ENCODE measurements around the gene NAP1L4.

The NAP1L4 gene, protein sequence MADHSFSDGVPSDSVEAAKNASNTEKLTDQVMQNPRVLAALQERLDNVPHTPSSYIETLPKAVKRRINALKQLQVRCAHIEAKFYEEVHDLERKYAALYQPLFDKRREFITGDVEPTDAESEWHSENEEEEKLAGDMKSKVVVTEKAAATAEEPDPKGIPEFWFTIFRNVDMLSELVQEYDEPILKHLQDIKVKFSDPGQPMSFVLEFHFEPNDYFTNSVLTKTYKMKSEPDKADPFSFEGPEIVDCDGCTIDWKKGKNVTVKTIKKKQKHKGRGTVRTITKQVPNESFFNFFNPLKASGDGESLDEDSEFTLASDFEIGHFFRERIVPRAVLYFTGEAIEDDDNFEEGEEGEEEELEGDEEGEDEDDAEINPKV

DNA sequence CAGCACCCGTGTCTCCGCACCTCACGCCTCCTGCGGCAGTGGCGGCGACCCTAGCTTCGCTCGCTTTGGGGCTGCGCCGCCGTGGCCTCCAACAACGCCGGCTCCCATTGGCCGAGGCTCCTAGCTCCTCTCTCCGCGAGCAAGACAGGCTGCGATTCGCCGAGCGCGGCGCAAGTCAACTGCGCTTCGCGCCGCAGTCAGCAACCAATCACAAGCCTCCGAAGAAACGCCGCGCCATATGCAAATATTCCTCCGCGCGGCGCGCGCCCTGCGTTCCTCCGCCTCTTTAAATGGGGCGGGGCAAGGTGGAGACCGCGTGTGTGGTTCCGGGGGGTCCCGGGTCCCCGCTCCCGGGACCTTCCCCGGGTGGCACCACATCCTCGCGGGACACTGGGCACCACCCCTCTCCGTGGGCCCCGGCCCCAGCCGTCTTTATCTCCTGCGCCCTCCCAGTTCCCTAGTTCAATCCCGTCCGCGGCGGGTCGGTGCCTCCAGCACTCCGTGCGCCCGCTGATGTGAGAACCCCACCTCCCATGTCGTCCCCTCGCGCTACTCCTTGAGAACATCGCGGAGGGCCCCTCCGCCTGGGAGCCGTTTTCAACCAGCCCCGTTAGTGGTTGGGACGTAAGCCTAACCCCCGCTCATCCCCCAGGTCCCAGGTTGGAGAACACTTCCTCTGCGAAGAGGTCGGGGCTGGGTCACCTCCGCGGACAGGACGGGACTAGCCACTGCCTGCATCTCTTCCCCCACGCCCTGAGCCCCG, at the start of gene NAP1L4:
TSS of gene NAP1L4 (minus strand) at position 96 of the 763 bp plus-strand sequence. CDS start 13,109 bp downstream, outside the sequence.
- Mint-ChIP-seq H3K9me3 (no peaks in the 10 kb centered on the region), H3K27ac (peak within 1 kb of the TSS; percentile 98), H3K4me1 (peaks cover 31% of the 10 kb centered on the region), H3K27me3 (peaks cover 4% of the 10 kb centered on the region), H3K36me3 (peaks cover 36% of the 10 kb centered on the region), H3K4me3 (peak within 1 kb of the TSS; percentile 96)
- CTCF ChIA-PET = interaction anchor here (1.0 to 2.6 kb wide), 3 partner anchors 17 to 29 kb away, joined by 3 to 13 read pairs (median 10); no protein-coding TSS in a partner anchor
- peak; percentile 98 for DNase-seq

DNA sequence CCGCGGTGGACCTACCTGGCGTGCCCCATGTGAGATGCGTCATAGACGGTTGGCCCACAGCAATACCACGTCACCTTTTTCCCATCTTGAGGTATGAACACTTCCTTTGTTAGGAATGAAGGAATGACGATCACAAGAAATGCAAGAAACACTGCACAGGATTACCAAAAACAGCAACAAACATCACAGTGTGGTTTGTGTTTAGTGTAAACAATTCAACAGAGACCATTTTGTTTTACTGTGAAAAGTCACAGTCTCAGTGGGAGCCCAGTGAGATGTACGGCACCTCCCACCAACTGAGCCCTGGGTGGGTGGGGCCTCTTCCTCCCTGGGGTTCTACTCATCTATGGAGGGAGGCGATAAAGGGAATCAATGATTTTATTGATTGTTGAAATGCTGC, 48.8 kb upstream of the NAP1L4 start:
- no peak overlapping the region for H3K27ac Mint-ChIP-seq
- CTCF ChIA-PET = no interaction called here

DNA sequence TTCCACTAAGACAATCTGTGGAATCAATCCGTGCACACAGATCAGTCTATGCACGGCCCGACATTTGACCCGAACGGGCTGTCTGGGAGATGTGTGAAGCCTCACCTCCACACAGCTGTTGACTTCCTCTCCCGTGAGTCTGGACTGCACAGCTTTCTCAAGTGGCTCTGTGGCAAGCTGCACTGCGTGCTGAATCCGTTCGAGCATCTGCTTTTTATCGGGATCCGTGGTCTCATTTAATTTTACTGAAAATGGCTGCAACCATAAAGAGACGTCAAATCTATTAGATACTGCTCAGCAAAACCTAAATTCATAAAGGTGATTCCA, 45.8 kb upstream of the NAP1L4 start:
- CTCF ChIA-PET = interaction anchor here (1.0 to 5.5 kb wide), 16 partner anchors 8 to 108 kb away, joined by 3 to 59 read pairs (median 4); no protein-coding TSS in a partner anchor
- Mint-ChIP-seq H3K27ac (peak overlapping the region; percentile 42), H3K4me1 (peaks cover 31% of the 10 kb centered on the region), H3K36me3 (peaks cover 63% of the 10 kb centered on the region), H3K9me3 (no peaks in the 10 kb centered on the region), H3K4me3 (no peak overlapping the region), H3K27me3 (no peaks in the 10 kb centered on the region)
- DNase-seq = no peak

More for the DNA sequence above, 48.8 kb upstream of the NAP1L4 start:
- Mint-ChIP-seq H3K4me1 (peaks cover 29% of the 10 kb centered on the region), H3K4me3 (no peak overlapping the region), H3K27me3 (no peaks in the 10 kb centered on the region), H3K9me3 (no peaks in the 10 kb centered on the region), H3K36me3 (peaks cover 59% of the 10 kb centered on the region)
- DNase-seq = no peak

DNA sequence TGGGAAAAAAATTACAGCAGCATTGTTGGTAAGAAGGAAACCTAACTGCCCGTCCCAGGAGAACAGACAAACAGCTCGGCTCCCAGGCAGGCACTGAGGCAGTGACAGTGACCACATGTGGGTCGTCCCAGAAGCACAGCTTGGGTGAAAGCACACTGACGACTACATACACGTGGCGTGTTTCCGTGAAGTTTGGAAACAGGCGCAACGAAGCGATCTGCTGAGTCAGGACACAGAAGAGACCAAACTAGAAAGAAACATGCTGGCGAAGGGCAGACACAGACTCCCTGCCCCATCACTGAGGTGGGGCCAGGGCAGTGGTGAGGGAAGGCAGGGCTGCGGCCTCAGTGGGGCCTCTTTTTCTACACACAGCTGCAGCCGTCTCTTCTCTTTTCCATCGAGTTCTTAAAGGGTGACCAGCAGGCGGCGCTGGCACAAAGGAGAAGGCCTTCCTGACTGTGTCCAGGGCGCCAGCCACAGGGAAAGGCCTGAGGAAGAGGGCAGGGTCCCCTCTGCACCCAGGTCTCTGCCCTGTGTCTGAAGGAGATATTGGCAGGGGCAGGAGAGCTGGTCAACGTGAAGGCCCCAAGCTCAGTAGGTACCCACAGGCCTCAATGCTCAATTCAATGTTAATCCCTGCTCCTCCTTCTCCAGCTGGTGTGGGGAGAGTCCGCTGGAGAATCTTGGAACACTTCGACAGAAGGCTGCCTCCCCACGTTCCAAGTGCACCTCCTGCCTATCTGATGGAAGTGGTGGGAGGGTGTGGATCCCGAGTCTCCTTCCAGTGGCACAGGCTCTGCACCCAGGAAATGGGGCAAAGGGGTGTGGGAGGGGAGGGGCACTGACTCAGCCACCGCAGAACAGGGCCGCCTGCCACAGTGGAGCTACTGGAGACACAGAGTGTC, 45.2 kb upstream of the NAP1L4 start:
- Mint-ChIP-seq H3K27me3 (no peaks in the 10 kb centered on the region), H3K4me1 (peaks cover 35% of the 10 kb centered on the region), H3K36me3 (peaks cover 65% of the 10 kb centered on the region), H3K9me3 (no peaks in the 10 kb centered on the region), H3K27ac (peak overlapping the region; percentile 63), H3K4me3 (no peak overlapping the region)
- CTCF ChIA-PET = interaction anchor here (0.7 to 5.5 kb wide), 16 partner anchors 8 to 1518 kb away, joined by 3 to 59 read pairs (median 5); no protein-coding TSS in a partner anchor
- peak; percentile 67 for DNase-seq

DNA sequence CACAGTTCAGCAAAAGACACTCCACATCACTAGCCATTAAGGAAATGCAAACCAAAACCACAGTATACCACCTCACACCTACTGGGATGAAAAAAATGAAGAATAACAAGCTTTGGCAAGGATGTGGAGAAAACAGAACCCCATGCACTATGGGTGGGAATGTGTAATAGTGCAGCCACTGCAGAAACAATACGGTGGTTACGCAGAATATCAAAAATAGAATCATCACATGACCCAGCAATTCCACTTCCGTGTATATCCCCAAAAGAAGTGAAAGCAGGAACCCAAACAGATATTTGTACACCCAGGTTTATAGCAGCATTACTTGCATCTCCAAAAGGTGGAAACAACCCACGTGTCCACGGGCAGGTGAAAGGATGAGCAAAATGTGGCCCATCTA, 44.3 kb upstream of the NAP1L4 start:
- H3K27ac Mint-ChIP-seq = peak overlapping the region; percentile 28
- H3K9me3 Mint-ChIP-seq = no peaks in the 10 kb centered on the region
- peaks cover 60% of the 10 kb centered on the region for H3K36me3 Mint-ChIP-seq
- peaks cover 36% of the 10 kb centered on the region for H3K4me1 Mint-ChIP-seq
- CTCF ChIA-PET = interaction anchor here (1.2 to 5.5 kb wide), 6 partner anchors 13 to 106 kb away, joined by 3 to 59 read pairs (median 8); no protein-coding TSS in a partner anchor
- no peak for DNase-seq
- H3K27me3 Mint-ChIP-seq = no peaks in the 10 kb centered on the region
- no peak overlapping the region for H3K4me3 Mint-ChIP-seq

DNA sequence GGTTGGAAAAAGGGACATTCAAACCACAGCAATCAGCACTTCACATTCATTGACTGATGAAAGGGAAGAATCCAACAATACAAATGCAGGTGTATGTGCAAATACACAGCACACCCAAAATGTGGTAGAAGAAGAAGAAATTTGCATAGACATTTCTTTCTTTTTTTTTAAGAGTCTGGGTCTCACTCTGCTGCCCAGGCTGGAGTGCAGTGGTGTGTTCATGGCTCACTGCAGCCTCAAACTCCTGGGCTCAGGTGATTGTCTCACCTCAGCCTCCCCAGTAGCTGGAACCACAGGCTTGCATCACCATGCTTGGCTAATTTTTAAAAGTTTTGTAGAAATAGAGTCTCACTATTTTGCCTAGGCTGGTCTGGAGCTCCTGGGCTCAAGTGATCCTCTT, 43.2 kb upstream of the NAP1L4 start:
- H3K27me3 Mint-ChIP-seq = no peaks in the 10 kb centered on the region
- H3K4me1 Mint-ChIP-seq = peaks cover 43% of the 10 kb centered on the region
- peaks cover 62% of the 10 kb centered on the region for H3K36me3 Mint-ChIP-seq
- CTCF ChIA-PET = interaction anchor here (0.6 to 5.5 kb wide), 4 partner anchors 9 to 60 kb away, joined by 3 to 59 read pairs (median 4); no protein-coding TSS in a partner anchor
- H3K4me3 Mint-ChIP-seq = no peak overlapping the region
- H3K9me3 Mint-ChIP-seq = no peaks in the 10 kb centered on the region
- H3K27ac Mint-ChIP-seq = no peak overlapping the region
- no peak for DNase-seq

DNA sequence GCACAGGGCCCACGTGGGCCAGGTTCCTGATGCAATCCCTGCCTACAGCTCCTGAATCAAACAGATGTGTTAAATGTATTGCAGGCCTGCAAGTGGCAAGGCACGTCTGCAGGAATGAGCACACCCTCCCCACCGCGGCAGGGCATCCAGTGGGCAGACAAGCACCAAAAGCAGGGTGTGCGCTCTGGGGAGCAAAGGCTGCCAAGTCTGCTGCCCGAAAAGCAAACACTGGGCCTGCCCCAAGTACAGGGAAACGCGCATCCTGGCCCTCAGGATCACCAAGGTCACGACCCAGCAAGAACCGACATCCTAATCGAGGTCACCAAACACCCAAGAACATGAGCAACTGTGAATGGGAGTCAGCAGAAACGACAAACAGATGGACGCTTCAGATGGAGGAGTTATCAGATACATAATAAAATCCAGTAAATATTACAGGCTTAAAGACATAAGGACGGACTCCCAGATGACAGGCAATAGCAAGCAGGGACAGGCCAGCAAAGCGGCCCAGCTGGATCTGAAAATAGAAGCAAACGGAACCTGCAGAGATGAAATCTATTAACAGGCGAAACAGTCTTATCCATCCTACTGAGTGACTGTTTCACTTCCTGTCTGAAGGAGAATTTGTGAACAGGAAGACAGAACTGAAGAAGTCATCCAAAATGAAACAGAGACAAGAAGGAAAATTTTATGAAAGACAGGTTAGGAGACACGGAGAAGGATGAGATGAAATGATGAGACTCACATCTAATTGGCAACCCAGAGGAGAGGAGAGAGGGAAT, 38.4 kb upstream of the NAP1L4 start:
- Mint-ChIP-seq H3K36me3 (peaks cover 62% of the 10 kb centered on the region), H3K4me3 (no peak overlapping the region), H3K4me1 (peaks cover 23% of the 10 kb centered on the region), H3K27me3 (no peaks in the 10 kb centered on the region), H3K27ac (peak overlapping the region; percentile 1), H3K9me3 (no peaks in the 10 kb centered on the region)
- CTCF ChIA-PET = interaction anchor here (2.1 kb wide), 1 partner anchor 61 kb away, joined by 6 read pairs; no protein-coding TSS in a partner anchor
- DNase-seq = no peak

DNA sequence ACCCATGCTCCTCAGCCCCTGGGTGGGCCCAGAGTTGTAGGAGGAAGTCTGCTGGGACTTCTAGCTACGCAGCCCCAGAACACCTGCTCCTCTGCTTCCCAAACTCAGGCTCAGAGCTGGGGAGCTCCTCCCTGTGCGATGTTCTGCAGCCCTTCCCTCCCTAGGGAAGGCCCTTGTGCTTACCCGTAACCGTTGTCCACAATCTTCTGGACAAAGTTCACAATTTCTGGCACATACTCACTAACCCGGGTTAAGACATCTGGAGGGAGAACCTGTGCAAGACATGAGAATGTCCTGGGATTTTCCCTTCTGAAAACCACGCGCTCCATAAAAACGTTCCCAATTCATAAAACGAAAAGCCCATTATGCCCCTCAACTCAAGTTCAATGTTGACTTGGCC, 36.7 kb upstream of the NAP1L4 start:
- Mint-ChIP-seq H3K9me3 (no peaks in the 10 kb centered on the region), H3K36me3 (peaks cover 60% of the 10 kb centered on the region), H3K4me1 (peaks cover 23% of the 10 kb centered on the region), H3K27ac (no peak overlapping the region), H3K4me3 (no peak overlapping the region), H3K27me3 (no peaks in the 10 kb centered on the region)
- no peak for DNase-seq
- CTCF ChIA-PET = interaction anchor here (0.6 to 1.7 kb wide), 2 partner anchors 9 kb away, joined by 3 to 6 read pairs; no protein-coding TSS in a partner anchor

DNA sequence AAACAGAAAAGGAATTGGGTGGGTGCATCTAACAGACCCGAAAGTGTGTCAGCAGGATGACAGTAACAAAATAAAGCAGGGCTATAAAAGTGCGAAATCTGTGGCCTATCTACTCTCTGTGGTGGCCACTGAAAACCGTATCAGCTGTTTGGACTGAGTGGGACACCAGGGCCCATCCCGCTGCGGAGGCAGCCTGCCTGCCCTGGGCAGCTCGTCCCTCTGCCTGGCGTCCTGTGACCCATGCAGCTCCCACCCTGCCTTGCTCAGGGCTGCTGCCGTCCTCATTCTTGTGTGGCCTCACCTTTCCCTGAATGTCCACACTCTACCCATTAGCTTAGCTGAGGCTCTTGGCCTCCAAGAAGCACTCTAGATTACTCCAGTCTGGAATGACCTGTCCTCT, 34.7 kb upstream of the NAP1L4 start:
- H3K36me3 Mint-ChIP-seq = peaks cover 68% of the 10 kb centered on the region
- CTCF ChIA-PET = interaction anchor here (0.6 to 0.7 kb wide), 2 partner anchors 9 to 10 kb away, joined by 3 read pairs; no protein-coding TSS in a partner anchor
- H3K9me3 Mint-ChIP-seq = no peaks in the 10 kb centered on the region
- no peaks in the 10 kb centered on the region for H3K27me3 Mint-ChIP-seq
- no peak for DNase-seq
- peaks cover 39% of the 10 kb centered on the region for H3K4me1 Mint-ChIP-seq
- H3K27ac Mint-ChIP-seq = no peak overlapping the region
- H3K4me3 Mint-ChIP-seq = no peak overlapping the region

DNA sequence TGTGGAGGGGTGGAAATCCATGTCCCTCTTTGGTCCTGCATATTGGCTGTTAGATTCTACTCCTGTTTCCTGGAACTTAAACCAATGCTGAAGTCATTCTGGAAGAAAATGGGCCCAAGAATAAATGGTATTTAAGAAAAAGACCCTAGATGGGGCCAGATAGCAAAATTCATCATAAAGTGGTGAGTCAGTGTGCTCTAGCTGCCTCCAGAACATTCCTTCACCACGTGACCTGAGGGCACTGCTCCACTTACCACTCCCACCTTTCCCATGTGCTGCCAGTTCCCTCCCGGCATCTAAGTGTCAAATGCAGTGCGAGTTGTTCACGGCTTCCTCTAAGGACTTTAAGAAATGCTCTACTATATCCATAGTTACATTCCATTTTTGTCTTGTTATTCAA, 30.9 kb upstream of the NAP1L4 start:
- Mint-ChIP-seq H3K36me3 (peaks cover 59% of the 10 kb centered on the region), H3K9me3 (no peaks in the 10 kb centered on the region), H3K4me1 (peaks cover 51% of the 10 kb centered on the region), H3K4me3 (no peak overlapping the region), H3K27me3 (no peaks in the 10 kb centered on the region), H3K27ac (peak overlapping the region; percentile 73)
- no peak for DNase-seq
- CTCF ChIA-PET = interaction anchor here (0.6 to 6.2 kb wide), 10 partner anchors 8 to 490 kb away, joined by 3 to 60 read pairs (median 4); no protein-coding TSS in a partner anchor

DNA sequence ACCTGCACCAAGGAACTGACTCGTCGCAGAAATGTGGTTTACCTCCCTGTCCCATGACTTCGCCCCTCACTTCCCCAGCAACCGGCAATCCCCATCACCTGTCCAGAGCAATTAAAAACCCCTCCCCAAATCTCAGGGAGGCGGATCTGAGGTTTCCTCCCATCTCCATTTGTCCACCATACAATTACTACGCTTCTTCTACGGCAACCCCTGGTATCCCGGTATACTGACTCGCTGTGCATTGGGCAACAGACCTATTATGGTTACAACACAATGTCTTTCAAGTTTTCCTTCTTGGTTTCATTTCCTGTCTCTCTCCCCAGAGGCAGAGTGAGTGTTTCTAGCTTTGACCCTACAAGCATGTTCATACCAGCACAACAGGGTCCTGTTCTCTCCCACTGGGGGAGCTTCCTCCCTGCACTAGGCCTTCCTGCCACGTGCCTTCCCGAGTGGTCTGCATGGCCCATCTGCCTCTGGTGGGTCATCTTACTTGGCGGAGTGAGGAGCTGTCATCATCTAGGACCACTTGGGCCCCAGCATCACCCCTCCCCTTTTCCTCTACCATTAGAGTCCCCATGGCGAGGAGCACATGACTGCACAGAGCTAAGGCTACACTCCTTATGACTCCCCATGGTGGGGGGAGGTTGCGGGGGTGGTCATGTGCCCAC, 30.3 kb upstream of the NAP1L4 start:
- peak; percentile 44 for DNase-seq
- Mint-ChIP-seq H3K9me3 (no peaks in the 10 kb centered on the region), H3K4me3 (peak overlapping the region; percentile 25), H3K36me3 (peaks cover 62% of the 10 kb centered on the region), H3K27ac (peak overlapping the region; percentile 73), H3K4me1 (peaks cover 57% of the 10 kb centered on the region), H3K27me3 (no peaks in the 10 kb centered on the region)
- CTCF ChIA-PET = interaction anchor here (0.6 to 6.2 kb wide), 12 partner anchors 8 to 490 kb away, joined by 3 to 60 read pairs (median 4); no protein-coding TSS in a partner anchor

DNA sequence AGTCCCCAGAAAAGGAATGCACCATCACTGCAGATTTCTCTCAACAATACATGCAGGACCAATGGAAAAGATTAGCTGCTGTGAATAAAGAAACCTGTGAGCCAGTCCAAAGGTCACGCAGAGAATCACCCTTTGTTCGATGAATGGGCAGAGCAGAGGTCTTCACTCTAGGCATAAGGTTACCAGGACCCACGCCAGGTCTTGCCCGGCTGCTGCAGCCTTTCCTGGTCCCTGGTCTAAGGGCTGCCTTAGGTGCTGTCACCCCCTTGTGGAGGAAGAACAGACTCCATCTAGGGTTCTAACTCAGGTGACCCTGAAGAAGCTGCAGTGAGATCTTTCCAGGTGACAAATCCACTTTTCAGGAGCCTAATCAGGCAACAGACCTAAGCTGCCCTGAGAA, 29.0 kb upstream of the NAP1L4 start:
- peak; percentile 64 for DNase-seq
- CTCF ChIA-PET = interaction anchor here (0.6 to 6.2 kb wide), 16 partner anchors 28 to 488 kb away, joined by 3 to 60 read pairs (median 6); partner anchors contain the start of gene NAP1L4
- peaks cover 64% of the 10 kb centered on the region for H3K36me3 Mint-ChIP-seq

More for the DNA sequence above, 29.0 kb upstream of the NAP1L4 start:
- Mint-ChIP-seq H3K27ac (no peak overlapping the region), H3K9me3 (no peaks in the 10 kb centered on the region), H3K27me3 (no peaks in the 10 kb centered on the region), H3K4me1 (peaks cover 68% of the 10 kb centered on the region), H3K4me3 (no peak overlapping the region)
